ELF-1 (cell line): Measurements from ENCODE around the gene NAA15.
"Not testable (repeated sequence)": the region's sequence is repeated elsewhere in the genome, so short reads cannot be mapped to it uniquely, and the experiment has no call there.

Source experiments
- DNase-seq: peaks from one replicate; pipeline ENCODE4 v3.0.0-alpha.2; 2016; ENCODE audit warnings: low read depth, low spot score

NAA15 gene

GRCh38 chr4:139301113-139301820 is at the start of gene NAA15:
Gene NAA15 (plus strand): TSS chr4:139301505. CDS start chr4:139301778, 273 bp downstream.
- peak; percentile 99 for DNase-seq

GRCh38 chr4:139253046-139253445 is 48.3 kb upstream of the NAA15 start:
- no peak for DNase-seq

- no peak for DNase-seq
These were observed 47.6 kb upstream of the NAA15 start for GRCh38 chr4:139253713-139254112.

- not testable (repeated sequence) for DNase-seq
These were observed 45.7 kb upstream of the NAA15 start for GRCh38 chr4:139255581-139255980.

GRCh38 chr4:139256349-139256748 is 45.0 kb upstream of the NAA15 start:
- no peak for DNase-seq

GRCh38 chr4:139265654-139266053 is 35.7 kb upstream of the NAA15 start:
- no peak for DNase-seq

GRCh38 chr4:139266208-139266582 is 35.1 kb upstream of the NAA15 start:
- no peak for DNase-seq

GRCh38 chr4:139266583-139267257 is 34.6 kb upstream of the NAA15 start:
- DNase-seq: peak; percentile 75

- DNase-seq: no peak
These were observed 34.0 kb upstream of the NAA15 start for GRCh38 chr4:139267301-139267700.

GRCh38 chr4:139273835-139274234 is 27.5 kb upstream of the NAA15 start:
- no peak for DNase-seq

- no peak for DNase-seq
These were observed 26.5 kb upstream of the NAA15 start for GRCh38 chr4:139274790-139275189.

GRCh38 chr4:139275281-139275735 is 26.0 kb upstream of the NAA15 start:
- no peak for DNase-seq

- DNase-seq: no peak
These were observed 22.8 kb upstream of the NAA15 start for GRCh38 chr4:139278485-139278884.

GRCh38 chr4:139278912-139279759 is 22.2 kb upstream of the NAA15 start:
- DNase-seq: peak; percentile 47

- peak; percentile 66 for DNase-seq
These were observed 21.3 kb upstream of the NAA15 start, which contains the start of gene MGARP for GRCh38 chr4:139279760-139280620. Gene MGARP (minus strand): TSS chr4:139280225. CDS start chr4:139280158, 67 bp downstream.

- no peak for DNase-seq
These were observed 19.1 kb upstream of the NAA15 start for GRCh38 chr4:139282065-139282720.

GRCh38 chr4:139282721-139283075 is 18.6 kb upstream of the NAA15 start:
- no peak for DNase-seq

- DNase-seq: no peak
These were observed 15.1 kb upstream of the NAA15 start for GRCh38 chr4:139286186-139286698.

- DNase-seq: peak; percentile 96
These were observed 5.9 kb upstream of the NAA15 start for GRCh38 chr4:139295206-139295941.

- no peak for DNase-seq
These were observed 5.4 kb upstream of the NAA15 start for GRCh38 chr4:139295942-139296299.
